ENCODE results near the gene CLCN6.

CLCN6 gene

DNA sequence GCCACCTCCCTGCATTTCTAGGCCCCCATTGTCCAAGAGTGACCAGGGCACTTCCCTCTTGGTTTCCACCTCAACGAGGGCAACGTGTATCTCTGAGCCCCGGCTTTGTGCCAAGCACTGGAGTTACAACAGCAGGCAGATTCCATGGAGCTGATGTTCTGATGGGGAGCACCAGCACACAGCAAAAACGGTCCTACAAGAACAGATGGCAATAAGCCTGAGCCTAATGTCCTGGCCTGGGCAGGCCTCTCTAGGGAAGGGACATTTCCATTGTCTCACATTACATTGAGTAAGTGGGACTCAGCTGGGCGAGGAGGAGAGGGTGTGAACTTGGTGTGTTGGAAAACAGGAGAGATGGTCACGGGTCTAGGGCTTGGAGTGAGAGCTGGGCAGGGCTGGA, 79.9 kb downstream of the CLCN6 start:
- H3K4me3 ChIP-seq (ENCODE audit: low read length) = no peak overlapping the region
- no peaks in the 10 kb centered on the region for H3K9me3 ChIP-seq (ENCODE audit: insufficient read depth, low read length)
- H3K79me2 ChIP-seq (ENCODE audit: low read length) = no peaks in the 10 kb centered on the region
- no peak overlapping the region for H3K4me2 ChIP-seq (ENCODE audit: low read length)
- H3K27ac ChIP-seq (ENCODE audit: low read length) = no peak overlapping the region
- TF ChIP-seq EZH2phosphoT487 (IDR thresholded peaks at IDR 0.05; ENCODE audit: low read depth) = no peak
- TF ChIP-seq, protein P1, sequence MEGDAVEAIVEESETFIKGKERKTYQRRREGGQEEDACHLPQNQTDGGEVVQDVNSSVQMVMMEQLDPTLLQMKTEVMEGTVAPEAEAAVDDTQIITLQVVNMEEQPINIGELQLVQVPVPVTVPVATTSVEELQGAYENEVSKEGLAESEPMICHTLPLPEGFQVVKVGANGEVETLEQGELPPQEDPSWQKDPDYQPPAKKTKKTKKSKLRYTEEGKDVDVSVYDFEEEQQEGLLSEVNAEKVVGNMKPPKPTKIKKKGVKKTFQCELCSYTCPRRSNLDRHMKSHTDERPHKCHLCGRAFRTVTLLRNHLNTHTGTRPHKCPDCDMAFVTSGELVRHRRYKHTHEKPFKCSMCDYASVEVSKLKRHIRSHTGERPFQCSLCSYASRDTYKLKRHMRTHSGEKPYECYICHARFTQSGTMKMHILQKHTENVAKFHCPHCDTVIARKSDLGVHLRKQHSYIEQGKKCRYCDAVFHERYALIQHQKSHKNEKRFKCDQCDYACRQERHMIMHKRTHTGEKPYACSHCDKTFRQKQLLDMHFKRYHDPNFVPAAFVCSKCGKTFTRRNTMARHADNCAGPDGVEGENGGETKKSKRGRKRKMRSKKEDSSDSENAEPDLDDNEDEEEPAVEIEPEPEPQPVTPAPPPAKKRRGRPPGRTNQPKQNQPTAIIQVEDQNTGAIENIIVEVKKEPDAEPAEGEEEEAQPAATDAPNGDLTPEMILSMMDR (IDR thresholded peaks at IDR 0.05; ENCODE audit: low read depth, low read length) = no peak
- no peak overlapping the region for H3K9ac ChIP-seq (ENCODE audit: low read length)
- no peaks in the 10 kb centered on the region for H3K27me3 ChIP-seq (ENCODE audit: low read depth, low read length)
- H3K4me1 ChIP-seq (ENCODE audit: low read length) = no peaks in the 10 kb centered on the region
- no peak overlapping the region for H2AFZ ChIP-seq (ENCODE audit: low read depth, low read length)
- no peaks in the 10 kb centered on the region for H3K36me3 ChIP-seq (replicated peaks; ENCODE audit: low read depth, low read length)
- H4K20me1 ChIP-seq (ENCODE audit: insufficient read depth, low read length) = no peaks in the 10 kb centered on the region

DNA sequence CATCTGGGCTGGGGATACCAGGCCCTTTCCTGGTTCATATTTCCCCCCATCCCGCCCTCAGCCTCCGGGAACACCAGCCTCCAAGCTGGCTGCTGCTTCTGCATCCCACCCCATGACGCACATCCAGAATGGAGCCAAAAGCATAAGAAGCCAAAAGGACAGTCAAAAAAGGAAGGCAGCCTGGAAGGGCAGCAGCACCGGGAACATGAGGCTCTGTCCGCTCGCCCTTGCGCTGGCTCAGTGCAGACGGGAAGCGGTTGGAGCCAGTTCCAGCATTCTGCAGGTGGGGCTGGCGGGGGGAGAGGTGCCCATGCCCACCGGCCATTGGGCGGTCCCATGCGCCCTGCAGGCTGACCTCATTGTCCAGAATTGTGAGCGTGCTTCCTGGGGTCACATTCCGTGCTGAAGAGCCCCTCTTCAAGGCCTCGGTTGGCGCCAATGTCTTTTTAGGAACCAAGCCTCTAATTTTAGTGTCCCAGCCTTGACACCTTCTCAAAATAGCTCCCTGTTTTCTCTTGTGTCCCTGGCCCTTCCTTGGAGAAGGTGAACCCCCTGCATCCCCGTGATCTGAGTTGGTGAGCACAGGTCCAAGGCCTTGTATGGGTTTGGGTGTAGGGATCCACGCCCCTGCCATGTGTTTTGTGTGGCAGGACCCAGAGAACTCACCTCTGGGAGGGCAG, 81.1 kb downstream of the CLCN6 start:
- no peaks in the 10 kb centered on the region for H3K79me2 ChIP-seq (ENCODE audit: low read length)
- H3K36me3 ChIP-seq (replicated peaks; ENCODE audit: low read depth, low read length) = no peaks in the 10 kb centered on the region
- no peak overlapping the region for H2AFZ ChIP-seq (ENCODE audit: low read depth, low read length)
- no peak for TF ChIP-seq EZH2phosphoT487 (IDR thresholded peaks at IDR 0.05; ENCODE audit: low read depth)
- TF ChIP-seq, protein P1 (IDR thresholded peaks at IDR 0.05; ENCODE audit: low read depth, low read length) = no peak
- no peaks in the 10 kb centered on the region for H3K4me1 ChIP-seq (ENCODE audit: low read length)
- no peak overlapping the region for H3K27ac ChIP-seq (ENCODE audit: low read length)
- H3K4me2 ChIP-seq (ENCODE audit: low read length) = no peak overlapping the region
- no peaks in the 10 kb centered on the region for H3K9me3 ChIP-seq (ENCODE audit: insufficient read depth, low read length)
- H3K27me3 ChIP-seq (ENCODE audit: low read depth, low read length) = no peaks in the 10 kb centered on the region
- H4K20me1 ChIP-seq (ENCODE audit: insufficient read depth, low read length) = no peaks in the 10 kb centered on the region
- H3K9ac ChIP-seq (ENCODE audit: low read length) = no peak overlapping the region
- H3K4me3 ChIP-seq (ENCODE audit: low read length) = no peak overlapping the region

DNA sequence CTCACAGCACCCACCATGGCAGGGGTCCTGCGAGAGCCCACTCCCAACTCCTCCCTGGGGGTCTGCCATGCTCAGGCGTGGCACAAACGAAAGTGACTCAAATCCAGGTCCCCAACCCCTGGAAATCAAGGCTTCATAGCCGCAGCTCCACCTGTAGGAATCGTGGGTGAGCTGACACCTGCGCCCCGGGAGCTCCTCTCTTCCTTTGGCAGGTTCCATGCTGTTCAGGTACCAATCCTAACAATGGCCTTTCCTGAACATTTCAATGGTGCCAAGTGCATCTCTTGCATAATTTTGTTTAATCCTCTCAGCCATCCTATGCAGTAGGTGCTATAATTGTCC, 81.6 kb downstream of the CLCN6 start:
- H3K4me2 ChIP-seq (ENCODE audit: low read length) = no peak overlapping the region
- H3K79me2 ChIP-seq (ENCODE audit: low read length) = no peaks in the 10 kb centered on the region
- H3K27me3 ChIP-seq (ENCODE audit: low read depth, low read length) = no peaks in the 10 kb centered on the region
- H4K20me1 ChIP-seq (ENCODE audit: insufficient read depth, low read length) = no peaks in the 10 kb centered on the region
- H3K4me1 ChIP-seq (ENCODE audit: low read length) = no peaks in the 10 kb centered on the region
- H3K36me3 ChIP-seq (replicated peaks; ENCODE audit: low read depth, low read length) = no peaks in the 10 kb centered on the region
- no peak overlapping the region for H3K4me3 ChIP-seq (ENCODE audit: low read length)
- no peak overlapping the region for H2AFZ ChIP-seq (ENCODE audit: low read depth, low read length)
- H3K9me3 ChIP-seq (ENCODE audit: insufficient read depth, low read length) = no peaks in the 10 kb centered on the region
- TF ChIP-seq EZH2phosphoT487 (IDR thresholded peaks at IDR 0.05; ENCODE audit: low read depth) = no peak
- TF ChIP-seq, protein P1 (IDR thresholded peaks at IDR 0.05; ENCODE audit: low read depth, low read length) = no peak
- no peak overlapping the region for H3K9ac ChIP-seq (ENCODE audit: low read length)
- H3K27ac ChIP-seq (ENCODE audit: low read length) = no peak overlapping the region

DNA sequence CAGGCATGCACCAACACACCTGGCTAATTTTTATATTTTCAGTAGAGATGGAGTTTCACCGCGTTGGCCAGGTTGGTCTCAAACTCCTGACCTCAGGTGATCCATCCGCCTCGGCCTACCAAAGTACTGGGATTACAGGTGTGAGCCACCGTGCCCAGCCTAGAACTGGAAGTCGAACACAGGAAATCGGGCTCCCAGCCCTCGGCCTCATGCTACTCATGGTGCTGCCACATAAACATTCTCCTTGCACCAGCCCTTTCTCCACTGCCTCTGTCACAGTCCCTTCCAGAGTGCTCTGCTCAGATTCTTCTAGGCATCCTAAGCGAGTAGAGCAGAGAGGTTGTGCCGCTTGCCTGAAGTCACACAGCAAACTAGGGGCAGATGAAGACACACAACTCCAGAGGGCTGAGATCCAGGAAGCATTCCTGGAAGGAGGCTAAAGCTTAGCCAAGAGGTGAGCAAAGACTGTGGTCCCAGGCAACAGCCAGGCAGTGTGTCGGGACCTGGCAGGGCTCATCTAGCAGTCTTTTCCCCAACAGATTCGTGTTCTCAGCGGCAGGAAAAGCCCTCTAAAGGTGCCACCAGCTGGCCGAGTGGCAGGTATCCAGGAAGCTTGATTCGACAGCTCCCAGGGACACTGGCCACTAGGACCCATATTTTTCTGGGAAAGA, 82.3 kb downstream of the CLCN6 start:
- Histone ChIP-seq H2AFZ (ENCODE audit: low read depth, low read length) (no peak overlapping the region), H3K4me1 (ENCODE audit: low read length) (no peaks in the 10 kb centered on the region), H3K9me3 (ENCODE audit: insufficient read depth, low read length) (no peaks in the 10 kb centered on the region), H3K9ac (ENCODE audit: low read length) (no peak overlapping the region), H3K27me3 (ENCODE audit: low read depth, low read length) (no peaks in the 10 kb centered on the region), H3K36me3 (replicated peaks; ENCODE audit: low read depth, low read length) (no peaks in the 10 kb centered on the region), H3K27ac (ENCODE audit: low read length) (no peak overlapping the region), H3K4me3 (ENCODE audit: low read length) (no peak overlapping the region), H3K4me2 (ENCODE audit: low read length) (no peak overlapping the region), H4K20me1 (ENCODE audit: insufficient read depth, low read length) (no peaks in the 10 kb centered on the region), H3K79me2 (ENCODE audit: low read length) (no peaks in the 10 kb centered on the region)
- TF ChIP-seq EZH2phosphoT487 (IDR thresholded peaks at IDR 0.05; ENCODE audit: low read depth) = no peak
- TF ChIP-seq, protein P1 (IDR thresholded peaks at IDR 0.05; ENCODE audit: low read depth, low read length) = no peak
